Ecto neural progenitor cell (in vitro differentiated cells): ENCODE data around the gene TLE6.
A peak's percentile ranks its signal among the peaks of the same experiment; 100 is the strongest.
"Not testable (repeated sequence)": the region's sequence is repeated elsewhere in the genome, so short reads cannot be mapped to it uniquely, and the experiment has no call there.

Source experiments
- DNase-seq: peaks from one replicate; pipeline ENCODE4 v3.0.0-alpha.2; 2018; ENCODE audit warnings: low spot score

TLE6 gene

GRCh38 chr19:3029065-3029923 lies 51.9 kb downstream of the TLE6 start, which contains the start of gene TLE2:
TLE2 (minus strand) TSS chr19:3029280; CDS start chr19:3028904, 376 bp downstream.
- no peak for DNase-seq

- no peak for DNase-seq
Observed at GRCh38 chr19:3031607-3031867, 54.2 kb downstream of the TLE6 start.

- DNase-seq = no peak
Observed at GRCh38 chr19:3033595-3034405, 56.4 kb downstream of the TLE6 start.

- no peak for DNase-seq
Observed at GRCh38 chr19:3034406-3034655, 57.0 kb downstream of the TLE6 start.

- no peak for DNase-seq
Observed at GRCh38 chr19:3034656-3035541, 57.5 kb downstream of the TLE6 start.

GRCh38 chr19:3035542-3036118 lies 58.3 kb downstream of the TLE6 start:
- peak; percentile 99 for DNase-seq

- peak; percentile 98 for DNase-seq
Observed at GRCh38 chr19:3036119-3036976, 59.0 kb downstream of the TLE6 start.

GRCh38 chr19:3036977-3037544 lies 59.7 kb downstream of the TLE6 start:
- not testable (repeated sequence) for DNase-seq

- no peak for DNase-seq
Observed at GRCh38 chr19:3038214-3038613, 60.9 kb downstream of the TLE6 start.

GRCh38 chr19:3039125-3039524 lies 61.8 kb downstream of the TLE6 start:
- no peak for DNase-seq

- DNase-seq = no peak
Observed at GRCh38 chr19:3039641-3040077, 62.3 kb downstream of the TLE6 start.

- no peak for DNase-seq
Observed at GRCh38 chr19:3041327-3041726, 64.0 kb downstream of the TLE6 start.

- DNase-seq = no peak
Observed at GRCh38 chr19:3041761-3042620, 64.6 kb downstream of the TLE6 start.

GRCh38 chr19:3042621-3043267 lies 65.4 kb downstream of the TLE6 start:
- no peak for DNase-seq
